Prostate gland (tissue), 2 donors: ENCODE results near the gene MAMSTR. TPM values are rescaled to one million over a fixed set of nuclear protein-coding genes. Genes with fewer than 3 reads are reported as not detected.

Source experiments
- DNase-seq: peaks from one replicate; pipeline ENCODE4 v3.0.0-alpha.2; 2019; ENCODE audit warnings: low spot score
- H3K27ac ChIP-seq, 2 donors: fragments of 200-600 bp; sonication (generic); 2 replicates each; pipeline ENCODE4 v1.5.1; 2017 to 2019
- H3K27me3 ChIP-seq: fragments of 200-600 bp; sonication (generic); replicated peaks from 2 replicates; pipeline ENCODE4 v1.5.1; 2019; ENCODE audit not compliant: insufficient read depth
- H3K36me3 ChIP-seq, 2 donors: fragments of 200-600 bp; sonication (generic); 1 replicate in 1 of 2; 2 replicates in 1 of 2; pipeline versions ENCODE4 v1.5.1 to v1.8.1; 2017 to 2019
- H3K4me1 ChIP-seq: fragments of 200-600 bp; sonication (generic); replicated peaks from 2 replicates; pipeline ENCODE4 v1.5.1; 2019
- H3K4me3 ChIP-seq, 2 donors: fragments of 200-600 bp; sonication (generic); 2 replicates each; pipeline ENCODE4 v1.5.1; 2017 to 2019
- H3K9me3 ChIP-seq: fragments of 200-600 bp; sonication (generic); 2 replicates; pipeline ENCODE4 v1.5.1; 2017
- POLR2A ChIP-seq: fragments of 450-650 bp; IDR thresholded peaks from one replicate; pipeline ENCODE4 v1.6.1; 2016; ENCODE audit warnings: antibody characterized with exemption, mild to moderate bottlenecking
- POLR2AphosphoS5 ChIP-seq: sonication (generic); formaldehyde crosslinking; IDR thresholded peaks from one replicate; pipeline ENCODE4 v1.6.1; 2017; ENCODE audit warnings: antibody characterized with exemption
- WGBS: methylation state at CpG from one replicate; pipeline ENCODE4 v1.1.5; 2018; 5-methylcytosine and 5-hydroxymethylcytosine counted together
- intact Hi-C: fragments of 100-400 bp; cut with DNase I; formaldehyde crosslinking; loops from one replicate; pipeline ENCODE4 v1.14.2; 2022
- total RNA-seq, 2 donors: library from RNA; depleted of rRNA; stranded (reverse); fragments of >200 nt; gene quantifications; one replicate each; pipeline ENCODE4 v1.1.0, GENCODE V29; 2016
- TF ChIP-seq, protein P1 (sequence below), 4 experiments: fragments of 200-600 bp in 2 of 4; fragments of 450-650 bp in 2 of 4; sonication (generic) in 2 of 4; IDR thresholded peaks; 1 replicate in 3 of 4; 2 replicates in 1 of 4; pipeline ENCODE4 v1.5.1; 2016 to 2019; ENCODE audit warnings: antibody characterized with exemption in 4 of 4, mild to moderate bottlenecking in 2 of 4, moderate library complexity in 2 of 4

The MAMSTR gene
- total RNA-seq, 2 donors from 2014 or later: 2.6 to 13.9 TPM

- Histone ChIP-seq H3K4me3 (peak overlapping the region; percentile 3 to 16), H3K27ac (peak overlapping the region; percentile 32 to 59), H3K9me3 (no peaks in the 10 kb centered on the region), H3K4me1 (peaks cover 8% of the 10 kb centered on the region), H3K27me3 (no peaks in the 10 kb centered on the region), H3K36me3 (no peaks in the 10 kb centered on the region)
- DNase-seq: no peak
- 3% methylated on average over 24 of the region's 24 CpGs for WGBS
- intact Hi-C loops: no loop called here
- TF ChIP-seq, protein P1, sequence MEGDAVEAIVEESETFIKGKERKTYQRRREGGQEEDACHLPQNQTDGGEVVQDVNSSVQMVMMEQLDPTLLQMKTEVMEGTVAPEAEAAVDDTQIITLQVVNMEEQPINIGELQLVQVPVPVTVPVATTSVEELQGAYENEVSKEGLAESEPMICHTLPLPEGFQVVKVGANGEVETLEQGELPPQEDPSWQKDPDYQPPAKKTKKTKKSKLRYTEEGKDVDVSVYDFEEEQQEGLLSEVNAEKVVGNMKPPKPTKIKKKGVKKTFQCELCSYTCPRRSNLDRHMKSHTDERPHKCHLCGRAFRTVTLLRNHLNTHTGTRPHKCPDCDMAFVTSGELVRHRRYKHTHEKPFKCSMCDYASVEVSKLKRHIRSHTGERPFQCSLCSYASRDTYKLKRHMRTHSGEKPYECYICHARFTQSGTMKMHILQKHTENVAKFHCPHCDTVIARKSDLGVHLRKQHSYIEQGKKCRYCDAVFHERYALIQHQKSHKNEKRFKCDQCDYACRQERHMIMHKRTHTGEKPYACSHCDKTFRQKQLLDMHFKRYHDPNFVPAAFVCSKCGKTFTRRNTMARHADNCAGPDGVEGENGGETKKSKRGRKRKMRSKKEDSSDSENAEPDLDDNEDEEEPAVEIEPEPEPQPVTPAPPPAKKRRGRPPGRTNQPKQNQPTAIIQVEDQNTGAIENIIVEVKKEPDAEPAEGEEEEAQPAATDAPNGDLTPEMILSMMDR (IDR thresholded peaks at IDR 0.05): no peak
- no peak for TF ChIP-seq POLR2AphosphoS5
- no peak for TF ChIP-seq POLR2A
Observed at GRCh38 chr19:48716562-48717291, 2.8 kb downstream of the MAMSTR start.

DNA sequence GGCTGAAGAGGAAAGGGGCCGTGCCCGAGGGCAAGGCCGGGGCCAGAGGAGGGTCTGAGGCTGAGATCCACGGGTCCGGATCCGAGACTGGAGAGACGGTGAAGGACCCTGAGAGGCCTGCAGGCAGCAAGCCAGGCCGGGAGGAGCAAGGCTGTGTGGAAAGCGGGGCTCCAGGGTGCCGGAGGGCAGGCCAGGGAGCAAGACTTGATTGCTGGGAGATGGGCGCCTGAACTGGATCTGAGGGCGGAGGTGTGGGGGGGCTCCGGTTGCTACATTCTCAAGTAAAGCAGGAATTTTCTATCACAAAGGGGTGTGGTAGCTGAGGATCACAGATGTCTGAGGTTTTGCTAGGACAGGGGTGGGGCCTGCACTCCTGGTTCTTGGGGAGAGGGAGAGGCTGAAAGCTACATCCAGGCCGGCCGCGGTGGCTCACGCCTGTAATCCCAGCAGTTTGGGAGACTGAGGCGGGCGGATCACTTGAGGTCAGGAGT is 3.8 kb downstream of the MAMSTR start:
- 55% methylated on average over 19 of the region's 19 CpGs for WGBS
- H3K4me1 ChIP-seq: peaks cover 8% of the 10 kb centered on the region
- intact Hi-C loops: no loop called here
- H3K27ac ChIP-seq: peak overlapping the region; percentile 81 to 88
- no peaks in the 10 kb centered on the region for H3K27me3 ChIP-seq
- TF ChIP-seq, protein P1 (IDR thresholded peaks at IDR 0.05): no peak
- TF ChIP-seq POLR2A (no peak), POLR2AphosphoS5 (no peak)
- no peaks in the 10 kb centered on the region for H3K9me3 ChIP-seq
- no peak overlapping the region for H3K4me3 ChIP-seq
- DNase-seq: no peak
- no peaks in the 10 kb centered on the region for H3K36me3 ChIP-seq

- Histone ChIP-seq H3K4me1 (peaks cover 8% of the 10 kb centered on the region), H3K27ac (peak overlapping the region; percentile 81 to 88), H3K36me3 (no peaks in the 10 kb centered on the region), H3K9me3 (no peaks in the 10 kb centered on the region), H3K4me3 (peak overlapping the region; percentile 38 to 49), H3K27me3 (no peaks in the 10 kb centered on the region)
- TF ChIP-seq POLR2AphosphoS5: no peak
- TF ChIP-seq, protein P1 (IDR thresholded peaks at IDR 0.05): no peak
- no peak for TF ChIP-seq POLR2A
- DNase-seq: no peak
- 50% methylated on average over 26 of the region's 26 CpGs for WGBS
- intact Hi-C loops: loop anchor here (5.0 kb wide), 1 partner anchor 73 kb away; no protein-coding TSS in a partner anchor
Observed at GRCh38 chr19:48714759-48715675, 4.5 kb downstream of the MAMSTR start.

DNA sequence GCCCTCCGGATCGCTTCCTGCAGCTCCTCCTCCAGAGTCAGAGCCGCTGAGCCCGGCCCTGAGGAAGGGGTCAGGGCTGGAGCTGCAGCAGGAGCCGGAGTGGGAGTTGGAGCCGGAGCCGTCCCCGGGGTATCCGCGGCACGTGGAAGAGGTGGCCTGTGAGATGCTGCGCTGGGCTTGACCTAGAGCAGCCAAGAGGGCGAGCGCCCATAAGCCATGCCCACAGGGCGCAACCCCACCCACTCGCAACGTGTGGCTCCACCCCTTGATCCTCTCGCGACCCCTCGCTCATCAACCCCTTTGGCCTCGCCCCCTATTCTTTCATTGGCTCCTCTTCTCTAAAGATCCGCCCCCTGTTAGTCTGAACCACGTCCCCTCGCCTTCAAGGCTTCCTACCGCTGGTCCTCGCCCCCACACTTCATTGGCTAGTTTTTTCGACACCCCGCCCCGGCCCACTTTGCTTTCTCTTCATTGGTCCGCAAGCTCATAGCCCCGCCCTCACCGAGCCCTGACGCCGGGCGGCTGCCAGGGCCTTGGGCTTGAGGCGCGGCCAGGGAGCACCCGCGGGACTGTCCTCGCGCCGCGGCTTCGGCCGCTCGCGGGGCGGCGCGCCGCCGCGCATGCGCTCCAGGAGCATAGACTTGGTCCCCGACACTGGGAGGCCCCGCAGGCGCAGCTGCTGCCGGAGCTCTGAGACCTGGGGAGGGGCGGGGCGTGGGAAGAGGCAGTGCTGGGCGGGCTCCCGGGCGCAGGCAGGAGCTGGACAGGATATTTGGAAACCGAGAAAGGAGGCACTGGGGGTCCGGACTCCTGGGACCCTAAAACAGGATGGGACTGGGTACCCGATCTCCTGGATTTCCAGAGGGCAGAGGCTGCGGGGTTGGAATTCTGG is 5.4 kb downstream of the MAMSTR start:
- H3K9me3 ChIP-seq: no peaks in the 10 kb centered on the region
- peak overlapping the region; percentile 81 to 88 for H3K27ac ChIP-seq
- intact Hi-C loops: loop anchor here (5.0 kb wide), 1 partner anchor 72 kb away; no protein-coding TSS in a partner anchor
- peak overlapping the region; percentile 47 to 49 for H3K4me3 ChIP-seq
- DNase-seq: peak; percentile 99
- H3K36me3 ChIP-seq: no peaks in the 10 kb centered on the region
- under 1% methylated on average over 65 of the region's 67 CpGs for WGBS
- peaks cover 8% of the 10 kb centered on the region for H3K4me1 ChIP-seq
- no peaks in the 10 kb centered on the region for H3K27me3 ChIP-seq
- TF ChIP-seq POLR2AphosphoS5: peak; percentile 81
- TF ChIP-seq, protein P1 (IDR thresholded peaks at IDR 0.05): peak in 3 of 4 experiments; percentile 18 to 38 (median 38)
- peak; percentile 85 for TF ChIP-seq POLR2A
